Measurements from ENCODE around the gene CSF1R. TPM values are rescaled to one million over a fixed set of nuclear protein-coding genes. Genes with fewer than 3 reads are reported as not detected.

The CSF1R gene
- total and polyA plus RNA-seq, 4 donors: 5.4 to 46.2 (median 22.1) TPM

- H3K27me3 ChIP-seq (ENCODE audit: control insufficient read depth in 4 of 4, insufficient read depth in 4 of 4, low read length in 3 of 4): no peaks in the 10 kb centered on the region
- TF ChIP-seq JUND (IDR thresholded peaks at IDR 0.05) (no peak), SP1 (IDR thresholded peaks at IDR 0.05) (no peak), ZBTB33 (IDR thresholded peaks at IDR 0.05) (no peak), HNF4A (conservative IDR thresholded peaks at IDR 0.05) (no peak), EGR1 (IDR thresholded peaks at IDR 0.05; ENCODE audit: low read depth in 2 of 2) (no peak), FOXA2 (IDR thresholded peaks at IDR 0.05) (no peak), RAD21 (IDR thresholded peaks at IDR 0.05) (no peak), FOXA1 (IDR thresholded peaks at IDR 0.05) (no peak), HNF4G (IDR thresholded peaks at IDR 0.05) (no peak), RXRA (IDR thresholded peaks at IDR 0.05) (no peak), YY1 (IDR thresholded peaks at IDR 0.05) (no peak), GABPA (IDR thresholded peaks at IDR 0.05 in 1 of 2, conservative IDR thresholded peaks at IDR 0.05 in 1 of 2) (no peak), NR2F2 (IDR thresholded peaks at IDR 0.05) (no peak), TAF1 (conservative IDR thresholded peaks at IDR 0.05) (no peak)
- TF ChIP-seq, protein P1, sequence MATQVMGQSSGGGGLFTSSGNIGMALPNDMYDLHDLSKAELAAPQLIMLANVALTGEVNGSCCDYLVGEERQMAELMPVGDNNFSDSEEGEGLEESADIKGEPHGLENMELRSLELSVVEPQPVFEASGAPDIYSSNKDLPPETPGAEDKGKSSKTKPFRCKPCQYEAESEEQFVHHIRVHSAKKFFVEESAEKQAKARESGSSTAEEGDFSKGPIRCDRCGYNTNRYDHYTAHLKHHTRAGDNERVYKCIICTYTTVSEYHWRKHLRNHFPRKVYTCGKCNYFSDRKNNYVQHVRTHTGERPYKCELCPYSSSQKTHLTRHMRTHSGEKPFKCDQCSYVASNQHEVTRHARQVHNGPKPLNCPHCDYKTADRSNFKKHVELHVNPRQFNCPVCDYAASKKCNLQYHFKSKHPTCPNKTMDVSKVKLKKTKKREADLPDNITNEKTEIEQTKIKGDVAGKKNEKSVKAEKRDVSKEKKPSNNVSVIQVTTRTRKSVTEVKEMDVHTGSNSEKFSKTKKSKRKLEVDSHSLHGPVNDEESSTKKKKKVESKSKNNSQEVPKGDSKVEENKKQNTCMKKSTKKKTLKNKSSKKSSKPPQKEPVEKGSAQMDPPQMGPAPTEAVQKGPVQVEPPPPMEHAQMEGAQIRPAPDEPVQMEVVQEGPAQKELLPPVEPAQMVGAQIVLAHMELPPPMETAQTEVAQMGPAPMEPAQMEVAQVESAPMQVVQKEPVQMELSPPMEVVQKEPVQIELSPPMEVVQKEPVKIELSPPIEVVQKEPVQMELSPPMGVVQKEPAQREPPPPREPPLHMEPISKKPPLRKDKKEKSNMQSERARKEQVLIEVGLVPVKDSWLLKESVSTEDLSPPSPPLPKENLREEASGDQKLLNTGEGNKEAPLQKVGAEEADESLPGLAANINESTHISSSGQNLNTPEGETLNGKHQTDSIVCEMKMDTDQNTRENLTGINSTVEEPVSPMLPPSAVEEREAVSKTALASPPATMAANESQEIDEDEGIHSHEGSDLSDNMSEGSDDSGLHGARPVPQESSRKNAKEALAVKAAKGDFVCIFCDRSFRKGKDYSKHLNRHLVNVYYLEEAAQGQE (IDR thresholded peaks at IDR 0.05): no peak
- TF ChIP-seq, protein P2, sequence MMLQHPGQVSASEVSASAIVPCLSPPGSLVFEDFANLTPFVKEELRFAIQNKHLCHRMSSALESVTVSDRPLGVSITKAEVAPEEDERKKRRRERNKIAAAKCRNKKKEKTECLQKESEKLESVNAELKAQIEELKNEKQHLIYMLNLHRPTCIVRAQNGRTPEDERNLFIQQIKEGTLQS (IDR thresholded peaks at IDR 0.05): no peak
- TF ChIP-seq, protein P3, sequence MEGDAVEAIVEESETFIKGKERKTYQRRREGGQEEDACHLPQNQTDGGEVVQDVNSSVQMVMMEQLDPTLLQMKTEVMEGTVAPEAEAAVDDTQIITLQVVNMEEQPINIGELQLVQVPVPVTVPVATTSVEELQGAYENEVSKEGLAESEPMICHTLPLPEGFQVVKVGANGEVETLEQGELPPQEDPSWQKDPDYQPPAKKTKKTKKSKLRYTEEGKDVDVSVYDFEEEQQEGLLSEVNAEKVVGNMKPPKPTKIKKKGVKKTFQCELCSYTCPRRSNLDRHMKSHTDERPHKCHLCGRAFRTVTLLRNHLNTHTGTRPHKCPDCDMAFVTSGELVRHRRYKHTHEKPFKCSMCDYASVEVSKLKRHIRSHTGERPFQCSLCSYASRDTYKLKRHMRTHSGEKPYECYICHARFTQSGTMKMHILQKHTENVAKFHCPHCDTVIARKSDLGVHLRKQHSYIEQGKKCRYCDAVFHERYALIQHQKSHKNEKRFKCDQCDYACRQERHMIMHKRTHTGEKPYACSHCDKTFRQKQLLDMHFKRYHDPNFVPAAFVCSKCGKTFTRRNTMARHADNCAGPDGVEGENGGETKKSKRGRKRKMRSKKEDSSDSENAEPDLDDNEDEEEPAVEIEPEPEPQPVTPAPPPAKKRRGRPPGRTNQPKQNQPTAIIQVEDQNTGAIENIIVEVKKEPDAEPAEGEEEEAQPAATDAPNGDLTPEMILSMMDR (IDR thresholded peaks at IDR 0.05; ENCODE audit: low read depth, low read length, missing input control): no peak
- TF ChIP-seq, protein P4, sequence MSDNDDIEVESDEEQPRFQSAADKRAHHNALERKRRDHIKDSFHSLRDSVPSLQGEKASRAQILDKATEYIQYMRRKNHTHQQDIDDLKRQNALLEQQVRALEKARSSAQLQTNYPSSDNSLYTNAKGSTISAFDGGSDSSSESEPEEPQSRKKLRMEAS (IDR thresholded peaks at IDR 0.05): no peak
- H3K9ac ChIP-seq (ENCODE audit: low read depth in 1 of 2, low read length in 2 of 2): no peak overlapping the region
- 98% methylated on average over 1 of the region's 1 CpG for WGBS
- H3K4me3 ChIP-seq (ENCODE audit: low read depth in 1 of 3, low read length in 3 of 3): no peak overlapping the region
- no peaks in the 10 kb centered on the region for H3K4me1 ChIP-seq (ENCODE audit: control insufficient read depth in 4 of 4, insufficient read depth in 4 of 4, low read length in 3 of 4)
- peaks cover 16 to 64% (median 52%) of the 10 kb centered on the region in 4 donors for H3K36me3 ChIP-seq (ENCODE audit: control insufficient read depth in 4 of 4, insufficient read depth in 3 of 4, low read depth in 1 of 4, low read length in 3 of 4)
- H3K27ac ChIP-seq (ENCODE audit: low read depth in 1 of 2, low read length in 2 of 2): no peak overlapping the region
- H3K9me3 ChIP-seq (ENCODE audit: control insufficient read depth in 4 of 4, low read length in 3 of 4): no peaks in the 10 kb centered on the region
- no peak for DNase-seq (ENCODE audit: low spot score)
These were observed 66.1 kb downstream of the CSF1R start for GRCh38 chr5:150020249-150020648.
